Choroid plexus epithelial cell (primary cell): Measurements from ENCODE around the gene TTC31.

Source experiments
- DNase-seq: peaks from one replicate; pipeline ENCODE4 v3.0.0-alpha.2; 2010; ENCODE audit warnings: low read depth
- H3K4me3 ChIP-seq: 2 replicates; pipeline ENCODE4 v1.5.1; 2011; ENCODE audit warnings: low read depth, mild to moderate bottlenecking, control low read depth, low read length, moderate library complexity
- CTCF ChIP-seq: conservative IDR thresholded peaks from 2 replicates; pipeline ENCODE4 v1.5.1; 2011; ENCODE audit warnings: low read depth, mild to moderate bottlenecking, control low read depth, inconsistent platforms, low read length, moderate library complexity

Gene TTC31

GRCh38 chr2:74499940-74500577 is 17.2 kb downstream of the TTC31 start:
- no peak for TF ChIP-seq CTCF
- H3K4me3 ChIP-seq, result no peak overlapping the region
- no peak for DNase-seq

DNA sequence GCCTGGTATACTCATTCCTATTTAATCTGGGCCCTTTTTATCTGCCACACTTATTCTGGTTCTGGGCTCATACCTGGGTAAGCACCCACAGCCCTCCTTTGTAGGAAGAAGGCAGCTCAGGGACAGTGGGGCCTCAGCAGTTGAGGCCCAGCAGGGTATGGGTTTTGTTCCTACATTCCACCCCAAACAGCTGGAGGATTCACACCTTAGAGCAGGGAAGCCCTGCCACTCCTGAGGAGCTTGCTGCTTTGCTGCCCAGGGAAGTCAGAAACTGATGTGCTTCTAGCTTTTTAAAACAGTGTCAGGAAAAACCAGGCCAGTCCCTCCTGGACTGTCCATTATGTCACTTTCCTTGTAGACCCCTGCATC is 17.7 kb downstream of the TTC31 start:
- no peak for DNase-seq
- no peak for TF ChIP-seq CTCF
- no peak overlapping the region for H3K4me3 ChIP-seq

DNA sequence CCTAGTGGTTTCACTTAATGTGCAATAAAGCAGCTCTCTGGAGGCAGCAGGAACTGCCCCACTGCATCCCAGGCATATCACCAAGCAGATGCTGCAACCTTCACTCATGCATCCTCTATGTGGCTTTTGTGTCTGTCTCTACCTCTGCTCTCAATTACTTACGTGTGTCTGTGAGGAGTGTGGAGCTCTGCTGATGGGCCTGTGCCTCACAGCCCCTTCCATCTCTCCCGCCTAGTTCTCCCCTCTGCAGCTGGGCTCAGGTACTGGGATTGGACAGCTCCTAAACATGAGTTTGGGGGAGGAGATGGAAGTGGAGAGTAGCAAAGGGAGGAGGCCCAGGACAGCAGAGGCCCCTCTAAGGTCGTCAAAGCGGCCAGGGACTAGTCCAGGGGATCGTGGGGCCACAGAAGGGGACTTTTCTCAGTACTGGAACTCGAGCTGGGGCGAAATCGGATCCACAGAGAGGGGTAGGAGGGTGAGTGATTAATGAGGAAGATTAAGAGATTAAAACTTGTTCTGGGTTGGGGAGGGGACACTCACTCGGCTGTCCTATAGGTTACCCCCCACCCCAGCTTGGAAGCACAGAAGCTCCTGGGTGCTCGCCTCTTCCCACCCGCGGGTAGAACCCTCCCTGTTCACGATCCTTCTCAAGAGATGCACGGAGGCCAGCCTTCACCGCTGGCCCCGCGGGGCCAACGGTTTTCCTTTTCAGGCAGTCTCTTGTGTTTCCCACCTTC is 18.6 kb downstream of the TTC31 start:
- H3K4me3 ChIP-seq, result peak overlapping the region; percentile 74
- TF ChIP-seq CTCF, result no peak
- DNase-seq, result no peak

DNA sequence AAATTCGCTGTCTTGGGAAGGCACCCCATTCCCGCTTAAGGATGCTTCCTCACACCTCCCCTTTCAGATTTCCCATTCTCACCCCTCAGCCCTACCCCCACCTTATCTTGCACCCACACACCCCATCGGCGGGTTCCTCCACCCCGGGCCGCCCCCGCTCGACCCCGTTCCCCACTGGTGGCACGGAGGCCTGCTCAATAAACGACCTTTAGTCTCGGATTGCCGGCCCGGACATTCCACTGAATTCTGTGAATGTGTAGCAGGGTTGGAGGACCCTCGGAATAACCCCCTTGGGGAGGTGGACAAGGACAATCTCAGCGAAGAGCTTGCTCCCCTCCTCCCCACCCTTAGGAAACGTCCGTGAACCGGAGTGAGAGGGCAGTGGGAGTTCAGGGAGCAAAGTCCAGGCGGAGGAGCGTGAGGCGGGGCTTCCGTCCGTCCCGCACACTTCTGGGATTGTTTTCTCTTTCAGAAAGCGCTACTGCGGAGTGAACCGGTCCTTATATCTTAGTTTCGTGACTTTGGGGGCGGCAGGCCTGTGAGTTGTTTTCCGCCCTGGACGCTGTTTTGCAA is 19.4 kb downstream of the TTC31 start:
- H3K4me3 ChIP-seq, result peak overlapping the region; percentile 74
- no peak for DNase-seq
- TF ChIP-seq CTCF, result no peak

DNA sequence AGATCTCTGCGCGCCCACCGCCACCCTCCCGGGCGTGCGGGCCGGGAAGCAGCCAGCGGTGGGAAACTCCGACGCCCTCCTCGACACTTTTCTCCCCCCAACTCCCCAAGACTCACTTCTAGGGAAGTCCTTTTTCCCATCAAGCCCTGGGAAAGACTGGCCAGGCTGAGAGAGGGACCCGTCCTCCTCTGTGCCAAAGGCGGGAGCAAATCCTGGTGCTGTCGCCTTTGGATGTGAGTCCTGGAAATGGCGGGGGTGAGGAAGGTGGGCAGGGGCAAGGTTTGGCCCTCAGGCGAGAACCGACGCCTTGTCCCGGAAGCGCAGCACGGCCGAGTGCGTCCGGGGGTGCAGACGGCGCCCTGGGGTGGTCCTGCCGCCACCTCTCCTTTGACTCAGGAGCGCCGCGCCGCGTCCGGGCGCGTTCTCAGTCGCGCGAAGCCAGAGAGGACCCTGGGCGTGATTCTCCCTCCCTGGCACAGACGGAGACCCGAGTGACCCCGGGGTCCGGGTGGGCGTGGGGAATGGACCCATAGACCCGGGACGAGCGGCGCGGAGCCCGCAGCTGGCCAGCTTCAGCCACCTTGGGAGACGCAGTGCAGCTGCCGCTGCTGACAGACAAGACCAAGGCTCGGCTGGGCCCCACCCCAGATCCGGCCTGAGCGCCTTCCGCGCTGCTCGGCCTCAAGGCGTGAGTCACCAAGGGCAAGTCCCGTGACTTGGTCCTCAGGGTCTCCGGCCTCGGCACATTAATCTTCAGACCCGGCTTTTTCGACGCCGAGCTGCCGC is 20.0 kb downstream of the TTC31 start:
- peak; percentile 43 for TF ChIP-seq CTCF
- peak; percentile 87 for DNase-seq
- H3K4me3 ChIP-seq, result peak overlapping the region; percentile 74

- no peak for DNase-seq
- no peak for TF ChIP-seq CTCF
- H3K4me3 ChIP-seq, result peak overlapping the region; percentile 74
These were observed 20.9 kb downstream of the TTC31 start for GRCh38 chr2:74503506-74504475.
